ENCODE measurements around the gene SMC1B.

The SMC1B gene, protein sequence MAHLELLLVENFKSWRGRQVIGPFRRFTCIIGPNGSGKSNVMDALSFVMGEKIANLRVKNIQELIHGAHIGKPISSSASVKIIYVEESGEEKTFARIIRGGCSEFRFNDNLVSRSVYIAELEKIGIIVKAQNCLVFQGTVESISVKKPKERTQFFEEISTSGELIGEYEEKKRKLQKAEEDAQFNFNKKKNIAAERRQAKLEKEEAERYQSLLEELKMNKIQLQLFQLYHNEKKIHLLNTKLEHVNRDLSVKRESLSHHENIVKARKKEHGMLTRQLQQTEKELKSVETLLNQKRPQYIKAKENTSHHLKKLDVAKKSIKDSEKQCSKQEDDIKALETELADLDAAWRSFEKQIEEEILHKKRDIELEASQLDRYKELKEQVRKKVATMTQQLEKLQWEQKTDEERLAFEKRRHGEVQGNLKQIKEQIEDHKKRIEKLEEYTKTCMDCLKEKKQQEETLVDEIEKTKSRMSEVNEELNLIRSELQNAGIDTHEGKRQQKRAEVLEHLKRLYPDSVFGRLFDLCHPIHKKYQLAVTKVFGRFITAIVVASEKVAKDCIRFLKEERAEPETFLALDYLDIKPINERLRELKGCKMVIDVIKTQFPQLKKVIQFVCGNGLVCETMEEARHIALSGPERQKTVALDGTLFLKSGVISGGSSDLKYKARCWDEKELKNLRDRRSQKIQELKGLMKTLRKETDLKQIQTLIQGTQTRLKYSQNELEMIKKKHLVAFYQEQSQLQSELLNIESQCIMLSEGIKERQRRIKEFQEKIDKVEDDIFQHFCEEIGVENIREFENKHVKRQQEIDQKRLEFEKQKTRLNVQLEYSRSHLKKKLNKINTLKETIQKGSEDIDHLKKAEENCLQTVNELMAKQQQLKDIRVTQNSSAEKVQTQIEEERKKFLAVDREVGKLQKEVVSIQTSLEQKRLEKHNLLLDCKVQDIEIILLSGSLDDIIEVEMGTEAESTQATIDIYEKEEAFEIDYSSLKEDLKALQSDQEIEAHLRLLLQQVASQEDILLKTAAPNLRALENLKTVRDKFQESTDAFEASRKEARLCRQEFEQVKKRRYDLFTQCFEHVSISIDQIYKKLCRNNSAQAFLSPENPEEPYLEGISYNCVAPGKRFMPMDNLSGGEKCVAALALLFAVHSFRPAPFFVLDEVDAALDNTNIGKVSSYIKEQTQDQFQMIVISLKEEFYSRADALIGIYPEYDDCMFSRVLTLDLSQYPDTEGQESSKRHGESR

DNA sequence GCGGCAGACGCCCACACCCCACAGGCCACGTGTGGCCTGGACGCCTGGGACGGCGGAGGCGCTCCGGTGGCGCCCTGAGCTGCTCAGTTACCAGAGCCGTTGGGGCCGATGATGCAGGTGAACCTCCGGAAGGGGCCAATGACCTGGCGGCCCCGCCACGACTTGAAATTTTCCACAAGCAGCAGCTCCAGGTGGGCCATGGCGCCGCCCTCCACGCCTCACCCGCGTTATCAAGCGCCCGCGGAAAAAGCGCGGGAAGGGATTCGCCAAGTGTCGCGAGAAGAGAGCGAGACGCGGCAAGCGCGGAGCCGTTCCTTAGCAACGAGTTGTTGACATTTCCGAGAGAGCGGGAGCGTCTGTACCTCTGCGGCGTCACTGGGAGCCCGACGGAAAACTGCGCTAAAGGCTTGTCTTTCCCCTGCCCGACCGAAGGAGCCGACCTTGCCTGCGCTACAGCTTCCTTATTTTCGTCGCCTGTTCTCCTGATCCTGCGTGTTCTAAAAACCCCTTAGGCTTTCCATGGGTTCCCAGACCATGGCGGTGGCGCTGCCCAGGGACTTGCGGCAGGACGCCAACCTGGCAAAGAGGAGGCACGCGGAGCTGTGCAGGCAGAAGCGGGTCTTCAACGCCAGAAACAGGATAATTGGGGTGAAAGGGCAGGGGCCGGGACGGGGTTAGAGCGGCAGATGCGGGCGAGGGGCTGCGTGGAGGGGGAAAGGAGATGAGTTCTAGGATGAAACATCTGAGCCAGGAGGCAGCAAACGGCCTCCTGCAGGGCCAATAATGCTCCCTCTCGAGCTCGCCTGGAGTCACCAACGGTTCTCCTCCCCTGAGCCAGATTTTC is at the start of gene SMC1B, which contains the start of gene RIBC2:
SMC1B (minus strand) TSS at position 232 of the 844 bp plus-strand sequence; CDS start at position 200, 32 bp downstream.
RIBC2 (plus strand) TSS at position 326 of the 844 bp plus-strand sequence; CDS start at position 520, 194 bp downstream.
- Histone ChIP-seq H3K36me3 (ENCODE audit: insufficient read depth, low read length) (no peaks in the 10 kb centered on the region), H3K4me1 (ENCODE audit: insufficient read depth, low read length) (no peaks in the 10 kb centered on the region), H3K27me3 (ENCODE audit: insufficient read depth, low read length) (peaks cover 11% of the 10 kb centered on the region), H3K4me3 (ENCODE audit: low read length) (peak within 1 kb of the TSS; percentile 16), H2AFZ (ENCODE audit: low read depth, low read length) (no peak within 1 kb of the TSS), H3K9me3 (ENCODE audit: low read length) (peaks cover 3% of the 10 kb centered on the region)

DNA sequence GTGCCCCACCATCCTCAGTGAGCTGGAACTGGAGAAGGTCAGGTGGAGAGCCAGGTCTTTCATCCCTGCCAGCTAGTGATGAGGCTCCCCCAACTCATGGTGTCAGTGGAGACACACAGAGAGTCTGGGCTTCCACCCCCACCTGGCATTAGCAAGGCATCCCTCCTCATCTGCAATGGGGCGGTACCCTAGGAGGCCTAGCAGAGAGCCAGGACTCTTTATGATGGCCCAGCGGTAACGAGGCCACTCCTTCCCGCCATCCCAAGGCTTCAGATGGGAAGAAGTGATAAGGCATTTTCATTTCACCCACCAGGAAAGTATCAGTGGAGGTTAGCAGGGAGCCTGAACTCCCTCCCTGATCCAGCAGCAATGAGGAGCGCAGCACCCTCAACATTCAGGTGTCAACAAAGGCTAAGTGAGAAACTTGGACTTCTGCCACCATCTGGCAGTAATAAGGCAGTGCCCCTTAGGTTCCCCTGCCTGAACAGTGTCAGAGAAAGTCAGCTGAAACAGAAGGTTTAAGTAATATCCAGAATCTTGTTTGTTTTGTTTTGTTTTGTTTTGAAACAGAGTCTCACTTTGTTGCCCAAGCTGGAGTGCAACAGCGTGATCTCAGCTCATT is 48.7 kb upstream of the SMC1B start:
- Histone ChIP-seq H3K36me3 (ENCODE audit: insufficient read depth, low read length) (no peaks in the 10 kb centered on the region), H3K27me3 (ENCODE audit: insufficient read depth, low read length) (no peaks in the 10 kb centered on the region), H3K9me3 (ENCODE audit: low read length) (no peaks in the 10 kb centered on the region), H2AFZ (ENCODE audit: low read depth, low read length) (no peak overlapping the region), H3K4me3 (ENCODE audit: low read length) (no peak overlapping the region), H3K4me1 (ENCODE audit: insufficient read depth, low read length) (no peaks in the 10 kb centered on the region)

DNA sequence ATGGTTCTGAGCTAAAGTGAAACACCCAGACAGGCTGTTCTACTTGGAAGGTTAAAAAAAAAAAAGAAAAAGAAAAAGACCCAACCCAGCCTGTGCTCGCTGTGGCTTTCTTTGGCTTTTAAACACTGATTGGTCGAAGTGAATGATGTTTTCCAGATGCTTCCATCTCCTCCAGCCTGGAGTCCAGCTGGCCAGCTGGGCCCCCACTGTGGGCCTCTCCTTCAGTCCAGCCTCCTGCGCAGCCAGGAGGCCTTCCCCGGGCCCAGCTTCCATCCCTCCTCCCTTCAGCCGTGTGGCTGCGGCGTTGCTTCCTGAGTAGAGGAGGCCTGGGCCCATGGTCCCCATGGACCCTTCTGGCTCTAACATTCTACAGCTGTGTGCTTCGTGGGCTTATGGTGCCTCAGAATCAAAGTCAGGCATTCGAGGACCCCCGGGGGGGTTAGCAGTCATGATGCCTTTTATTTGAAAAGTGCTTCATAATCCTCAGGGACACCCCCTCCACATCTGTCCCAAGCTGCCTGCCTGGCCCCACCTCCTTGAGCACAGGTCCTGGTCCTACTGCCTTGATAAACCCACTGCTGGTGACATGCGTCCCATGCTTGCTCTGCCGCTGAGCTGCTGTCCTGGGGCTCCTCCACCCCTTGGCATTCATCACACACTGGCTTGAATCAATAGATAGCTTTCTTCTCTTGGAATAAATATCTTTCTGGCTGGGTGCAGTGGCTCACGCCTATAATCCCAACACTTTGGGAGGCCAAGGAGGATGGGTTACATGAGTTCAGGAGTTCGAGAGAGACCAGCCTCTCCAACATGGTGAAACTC is 47.1 kb upstream of the SMC1B start:
- Histone ChIP-seq H3K4me1 (ENCODE audit: insufficient read depth, low read length) (no peaks in the 10 kb centered on the region), H3K4me3 (ENCODE audit: low read length) (no peak overlapping the region), H3K9me3 (ENCODE audit: low read length) (no peaks in the 10 kb centered on the region), H3K27me3 (ENCODE audit: insufficient read depth, low read length) (no peaks in the 10 kb centered on the region), H2AFZ (ENCODE audit: low read depth, low read length) (no peak overlapping the region), H3K36me3 (ENCODE audit: insufficient read depth, low read length) (no peaks in the 10 kb centered on the region)

DNA sequence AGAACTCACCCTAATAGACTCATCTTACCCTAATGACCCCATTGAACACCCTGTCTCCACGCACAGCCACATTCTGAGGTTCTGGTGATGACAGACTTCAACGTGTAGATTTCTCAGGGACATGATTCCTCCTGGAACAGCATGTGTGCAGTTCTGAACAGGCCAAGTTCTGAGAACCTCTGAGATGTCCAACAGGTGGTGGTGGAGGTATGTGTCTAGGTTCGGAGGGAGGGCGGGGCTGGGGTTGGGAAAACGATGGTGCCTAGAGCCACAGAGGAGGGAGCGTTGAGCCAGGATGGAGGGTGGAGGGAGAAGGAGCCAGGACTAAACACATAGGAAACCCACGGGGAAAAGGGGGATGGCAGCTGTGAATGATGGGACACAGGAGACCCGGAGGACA is 45.8 kb upstream of the SMC1B start:
- H3K4me3 ChIP-seq (ENCODE audit: low read length): no peak overlapping the region
- H3K27me3 ChIP-seq (ENCODE audit: insufficient read depth, low read length): peaks cover 2% of the 10 kb centered on the region
- no peak overlapping the region for H2AFZ ChIP-seq (ENCODE audit: low read depth, low read length)
- H3K36me3 ChIP-seq (ENCODE audit: insufficient read depth, low read length): no peaks in the 10 kb centered on the region
- H3K9me3 ChIP-seq (ENCODE audit: low read length): no peaks in the 10 kb centered on the region
- no peaks in the 10 kb centered on the region for H3K4me1 ChIP-seq (ENCODE audit: insufficient read depth, low read length)

DNA sequence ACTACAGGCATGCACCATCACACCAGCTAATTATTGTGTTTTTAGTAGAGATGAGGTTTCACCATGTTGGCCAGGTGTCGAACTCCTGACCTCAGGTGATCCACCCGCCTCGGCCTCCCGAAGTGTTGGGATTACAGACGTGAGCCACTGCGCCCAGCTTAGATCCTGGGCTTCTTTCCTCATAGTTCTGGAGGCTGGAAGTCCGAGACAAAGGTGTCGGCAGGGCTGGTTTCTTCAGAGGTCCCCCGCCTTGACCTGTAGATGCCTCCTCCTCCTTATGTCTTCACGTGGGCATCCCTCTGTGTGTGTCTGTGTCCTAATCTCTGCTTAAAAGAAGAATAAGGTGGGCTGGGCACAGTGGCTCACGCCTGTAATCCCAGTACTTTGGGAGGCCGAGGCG is 45.1 kb upstream of the SMC1B start:
- no peaks in the 10 kb centered on the region for H3K4me1 ChIP-seq (ENCODE audit: insufficient read depth, low read length)
- H3K4me3 ChIP-seq (ENCODE audit: low read length): no peak overlapping the region
- no peak overlapping the region for H2AFZ ChIP-seq (ENCODE audit: low read depth, low read length)
- H3K27me3 ChIP-seq (ENCODE audit: insufficient read depth, low read length): peaks cover 4% of the 10 kb centered on the region
- no peaks in the 10 kb centered on the region for H3K9me3 ChIP-seq (ENCODE audit: low read length)
- H3K36me3 ChIP-seq (ENCODE audit: insufficient read depth, low read length): no peaks in the 10 kb centered on the region

DNA sequence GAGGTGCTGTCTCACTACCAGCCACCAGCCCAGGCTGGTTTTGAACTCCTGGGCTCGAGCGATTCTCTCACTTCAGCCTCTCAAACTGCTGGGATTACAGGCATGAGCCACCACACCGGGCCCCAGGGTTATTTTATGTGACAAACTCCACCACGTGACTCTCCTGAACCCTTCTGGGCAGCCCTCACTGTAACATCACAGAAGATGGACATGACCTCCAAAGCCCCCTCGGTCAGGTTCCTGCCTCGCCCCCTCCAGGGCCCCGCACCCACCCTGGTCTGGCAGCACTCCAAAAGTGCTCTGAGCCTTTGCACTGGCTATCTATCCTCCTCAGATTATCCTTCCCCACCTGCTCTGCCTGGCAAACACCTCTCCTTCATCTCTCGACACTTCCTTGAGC is 43.4 kb upstream of the SMC1B start:
- Histone ChIP-seq H3K4me1 (ENCODE audit: insufficient read depth, low read length) (no peaks in the 10 kb centered on the region), H3K9me3 (ENCODE audit: low read length) (no peaks in the 10 kb centered on the region), H3K27me3 (ENCODE audit: insufficient read depth, low read length) (peaks cover 20% of the 10 kb centered on the region), H2AFZ (ENCODE audit: low read depth, low read length) (no peak overlapping the region), H3K4me3 (ENCODE audit: low read length) (no peak overlapping the region), H3K36me3 (ENCODE audit: insufficient read depth, low read length) (no peaks in the 10 kb centered on the region)

DNA sequence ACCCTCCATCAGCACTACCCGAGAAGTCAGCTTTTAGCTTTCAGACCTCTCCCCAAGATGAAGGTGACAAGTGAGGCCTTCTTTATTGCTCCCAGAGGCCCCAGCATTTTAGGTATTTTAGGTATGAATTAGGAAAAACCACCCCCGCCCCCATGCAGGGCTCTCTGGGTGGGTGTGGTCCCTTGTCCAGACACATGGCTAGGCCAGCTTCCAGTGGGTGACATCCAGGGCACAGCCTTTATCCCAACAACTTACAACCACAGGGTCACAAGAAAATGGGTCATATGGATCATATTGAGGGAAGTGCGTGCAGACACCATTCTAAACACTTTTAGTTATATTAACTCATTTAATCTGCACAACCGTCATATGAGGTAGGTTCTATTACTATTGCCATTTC is 42.2 kb upstream of the SMC1B start:
- H3K27me3 ChIP-seq (ENCODE audit: insufficient read depth, low read length): peaks cover 20% of the 10 kb centered on the region
- H3K36me3 ChIP-seq (ENCODE audit: insufficient read depth, low read length): no peaks in the 10 kb centered on the region
- H2AFZ ChIP-seq (ENCODE audit: low read depth, low read length): no peak overlapping the region
- no peaks in the 10 kb centered on the region for H3K4me1 ChIP-seq (ENCODE audit: insufficient read depth, low read length)
- H3K4me3 ChIP-seq (ENCODE audit: low read length): no peak overlapping the region
- no peaks in the 10 kb centered on the region for H3K9me3 ChIP-seq (ENCODE audit: low read length)

DNA sequence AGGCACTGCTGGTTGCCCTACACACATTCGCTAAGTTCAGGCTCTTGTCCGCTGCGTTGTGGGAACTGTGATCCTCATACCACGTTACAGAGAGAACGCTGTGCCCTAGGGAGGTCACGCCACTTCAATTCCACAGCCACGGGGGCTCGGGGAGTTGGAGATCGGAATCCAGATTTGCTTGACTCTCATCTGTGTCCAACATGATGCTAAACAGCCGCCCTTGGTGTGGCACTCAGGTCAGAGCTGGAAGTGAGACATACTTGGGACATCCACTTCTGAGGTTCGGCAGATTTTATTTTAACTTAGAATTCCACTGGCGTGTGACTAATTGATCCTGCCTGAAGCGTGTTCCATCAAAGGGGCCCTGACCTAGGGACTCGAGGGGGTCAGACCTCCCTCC is 41.8 kb upstream of the SMC1B start:
- H3K36me3 ChIP-seq (ENCODE audit: insufficient read depth, low read length): no peaks in the 10 kb centered on the region
- H2AFZ ChIP-seq (ENCODE audit: low read depth, low read length): no peak overlapping the region
- no peak overlapping the region for H3K4me3 ChIP-seq (ENCODE audit: low read length)
- H3K4me1 ChIP-seq (ENCODE audit: insufficient read depth, low read length): no peaks in the 10 kb centered on the region
- H3K9me3 ChIP-seq (ENCODE audit: low read length): no peaks in the 10 kb centered on the region
- H3K27me3 ChIP-seq (ENCODE audit: insufficient read depth, low read length): peaks cover 20% of the 10 kb centered on the region

DNA sequence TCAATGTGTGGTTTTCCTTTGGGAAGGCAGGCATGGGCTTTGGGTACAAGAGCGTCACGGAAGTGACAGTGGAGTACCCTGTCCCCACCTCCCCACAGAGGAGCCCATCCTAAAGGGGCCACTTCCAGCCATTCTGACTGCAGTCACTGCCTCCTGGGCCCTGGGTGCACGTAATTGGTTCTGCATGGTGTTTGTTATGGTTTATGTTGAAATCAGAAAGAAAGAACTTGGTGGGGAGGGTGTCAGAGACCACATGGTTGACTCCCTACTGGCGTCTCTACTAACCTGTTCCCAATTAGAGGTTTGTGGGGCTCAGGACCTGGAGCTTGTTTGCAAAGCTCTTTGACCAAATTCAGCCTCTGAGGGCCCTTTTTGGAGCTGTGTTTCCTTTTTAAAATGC is 40.9 kb upstream of the SMC1B start:
- peaks cover 20% of the 10 kb centered on the region for H3K27me3 ChIP-seq (ENCODE audit: insufficient read depth, low read length)
- H3K4me1 ChIP-seq (ENCODE audit: insufficient read depth, low read length): no peaks in the 10 kb centered on the region
- no peak overlapping the region for H3K4me3 ChIP-seq (ENCODE audit: low read length)
- no peaks in the 10 kb centered on the region for H3K9me3 ChIP-seq (ENCODE audit: low read length)
- H3K36me3 ChIP-seq (ENCODE audit: insufficient read depth, low read length): no peaks in the 10 kb centered on the region
- H2AFZ ChIP-seq (ENCODE audit: low read depth, low read length): no peak overlapping the region

DNA sequence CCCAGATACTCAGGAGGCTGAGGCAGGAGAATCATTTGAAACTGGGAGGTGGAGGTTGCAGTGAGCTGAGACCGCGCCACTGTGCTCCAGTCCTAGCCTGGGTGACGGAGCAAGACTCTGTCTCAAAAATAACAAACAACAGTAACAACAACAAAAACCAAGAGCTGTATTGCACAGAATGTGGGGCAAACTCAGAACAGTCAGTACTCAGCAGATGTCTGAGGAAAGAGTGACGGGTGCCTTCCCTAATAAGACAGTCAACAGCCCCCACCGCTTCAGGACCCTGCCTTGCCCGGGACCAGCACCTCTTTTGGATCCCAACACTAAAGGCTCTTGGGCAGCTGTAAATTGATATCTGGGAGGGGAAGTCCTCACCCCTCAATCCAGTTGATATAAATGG is 40.4 kb upstream of the SMC1B start:
- Histone ChIP-seq H3K4me3 (ENCODE audit: low read length) (no peak overlapping the region), H3K27me3 (ENCODE audit: insufficient read depth, low read length) (peaks cover 20% of the 10 kb centered on the region), H3K9me3 (ENCODE audit: low read length) (no peaks in the 10 kb centered on the region), H3K4me1 (ENCODE audit: insufficient read depth, low read length) (no peaks in the 10 kb centered on the region), H2AFZ (ENCODE audit: low read depth, low read length) (no peak overlapping the region), H3K36me3 (ENCODE audit: insufficient read depth, low read length) (no peaks in the 10 kb centered on the region)

DNA sequence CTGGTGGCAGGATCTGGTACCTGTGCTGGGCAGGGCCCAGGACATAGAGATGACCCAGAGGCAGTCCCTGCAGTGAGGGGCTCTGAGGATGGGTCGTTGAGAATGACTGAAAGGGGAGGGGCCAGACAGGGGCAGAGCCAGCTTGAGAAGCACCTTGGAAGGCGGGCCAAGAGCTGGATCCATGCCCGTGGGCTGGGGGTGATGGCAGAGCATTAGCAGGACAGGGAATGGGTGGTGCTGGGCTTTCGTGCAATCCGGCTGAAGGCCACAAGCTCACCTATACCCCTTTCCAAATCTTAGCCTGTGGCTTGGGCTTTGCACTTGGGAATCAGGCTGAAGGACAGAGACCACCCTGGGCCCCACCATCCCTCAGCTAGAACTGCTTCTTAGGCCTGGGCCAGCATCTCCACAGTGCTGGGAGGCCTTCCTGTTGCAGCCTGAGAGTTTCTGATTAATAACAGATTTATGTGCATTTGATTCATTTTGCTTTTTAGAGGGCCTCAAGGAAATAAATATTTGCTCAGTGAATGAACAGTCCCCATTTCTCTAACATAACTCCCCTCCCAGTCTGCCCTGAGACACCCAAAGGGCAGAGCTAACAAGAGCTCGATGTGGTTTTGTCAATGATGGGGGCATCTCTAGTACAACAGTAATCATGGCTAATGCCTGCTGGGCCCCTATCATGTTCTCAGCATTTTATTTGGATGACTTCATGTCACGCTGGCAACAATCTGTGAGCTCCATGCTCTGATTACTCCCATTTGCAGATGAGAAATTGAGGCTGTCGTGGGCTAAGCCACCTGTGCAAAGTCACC is 39.4 kb upstream of the SMC1B start:
- Histone ChIP-seq H2AFZ (ENCODE audit: low read depth, low read length) (no peak overlapping the region), H3K36me3 (ENCODE audit: insufficient read depth, low read length) (no peaks in the 10 kb centered on the region), H3K4me3 (ENCODE audit: low read length) (no peak overlapping the region), H3K9me3 (ENCODE audit: low read length) (no peaks in the 10 kb centered on the region), H3K4me1 (ENCODE audit: insufficient read depth, low read length) (no peaks in the 10 kb centered on the region), H3K27me3 (ENCODE audit: insufficient read depth, low read length) (peaks cover 20% of the 10 kb centered on the region)

Data from neuron (in vitro differentiated cells).